Lower leg skin (tissue), 3 donors: ENCODE results near the gene TESMIN.

Experiments used
- POLR2A ChIP-seq, 2 donors: fragments of 450-650 bp; IDR thresholded peaks; one replicate each; pipeline ENCODE4 v1.6.1; 2016 to 2017; ENCODE audit warnings: antibody characterized with exemption in 2 of 2, mild to moderate bottlenecking in 1 of 2, moderate library complexity in 1 of 2
- TF ChIP-seq, protein P1 (sequence below), 3 donors: fragments of 450-650 bp; IDR thresholded peaks; one replicate each; pipeline ENCODE4 v1.5.1; 2016; ENCODE audit warnings: antibody characterized with exemption in 3 of 3, mild to moderate bottlenecking in 3 of 3, moderate library complexity in 2 of 3

- TF ChIP-seq, protein P1, sequence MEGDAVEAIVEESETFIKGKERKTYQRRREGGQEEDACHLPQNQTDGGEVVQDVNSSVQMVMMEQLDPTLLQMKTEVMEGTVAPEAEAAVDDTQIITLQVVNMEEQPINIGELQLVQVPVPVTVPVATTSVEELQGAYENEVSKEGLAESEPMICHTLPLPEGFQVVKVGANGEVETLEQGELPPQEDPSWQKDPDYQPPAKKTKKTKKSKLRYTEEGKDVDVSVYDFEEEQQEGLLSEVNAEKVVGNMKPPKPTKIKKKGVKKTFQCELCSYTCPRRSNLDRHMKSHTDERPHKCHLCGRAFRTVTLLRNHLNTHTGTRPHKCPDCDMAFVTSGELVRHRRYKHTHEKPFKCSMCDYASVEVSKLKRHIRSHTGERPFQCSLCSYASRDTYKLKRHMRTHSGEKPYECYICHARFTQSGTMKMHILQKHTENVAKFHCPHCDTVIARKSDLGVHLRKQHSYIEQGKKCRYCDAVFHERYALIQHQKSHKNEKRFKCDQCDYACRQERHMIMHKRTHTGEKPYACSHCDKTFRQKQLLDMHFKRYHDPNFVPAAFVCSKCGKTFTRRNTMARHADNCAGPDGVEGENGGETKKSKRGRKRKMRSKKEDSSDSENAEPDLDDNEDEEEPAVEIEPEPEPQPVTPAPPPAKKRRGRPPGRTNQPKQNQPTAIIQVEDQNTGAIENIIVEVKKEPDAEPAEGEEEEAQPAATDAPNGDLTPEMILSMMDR (IDR thresholded peaks at IDR 0.05), result no peak
- TF ChIP-seq POLR2A (IDR thresholded peaks at IDR 0.05), result no peak
Observed at GRCh38 chr11:68685656-68686380, 65.5 kb downstream of the TESMIN start.
